ENCODE results near the gene STARD13. TPM values are rescaled to one million over a fixed set of nuclear protein-coding genes. Genes with fewer than 3 reads are reported as not detected.

The STARD13 gene
- total RNA-seq, 1 donor from 2014 or later: 37.6 TPM

DNA sequence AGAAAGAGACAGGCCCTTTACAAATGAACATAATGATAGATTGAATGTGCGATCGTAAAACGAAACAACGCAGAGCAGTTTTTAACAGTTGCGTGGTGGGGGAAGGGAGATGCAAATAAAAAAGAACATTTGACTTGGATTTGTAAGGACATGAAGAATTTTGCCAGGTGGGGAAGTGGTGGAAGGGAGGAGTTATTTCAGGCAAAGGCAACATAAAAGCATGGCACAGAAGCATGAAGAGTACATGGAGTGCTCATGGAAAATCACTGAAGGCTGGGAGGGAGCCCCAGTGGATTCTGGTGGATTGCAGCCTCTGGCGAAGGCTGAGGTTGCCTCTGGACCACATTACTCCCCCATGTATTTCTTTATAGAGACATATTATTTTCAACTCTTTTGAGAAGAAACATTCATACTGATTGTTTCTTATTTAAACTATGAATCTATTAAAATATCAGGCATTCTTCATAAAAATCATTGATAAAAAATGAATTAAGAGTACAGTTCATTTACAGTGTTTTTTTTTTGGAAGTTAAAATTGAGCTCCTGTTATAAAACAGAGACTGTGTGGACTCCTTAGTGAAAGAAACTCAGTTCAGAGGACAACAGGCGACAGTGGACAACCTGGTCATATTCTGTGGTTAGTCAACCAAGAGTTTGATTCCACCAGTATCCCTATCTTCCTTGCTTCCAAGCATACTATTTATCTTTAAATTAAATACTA, 57.5 kb downstream of the STARD13 start:
- TF ChIP-seq, protein P1, sequence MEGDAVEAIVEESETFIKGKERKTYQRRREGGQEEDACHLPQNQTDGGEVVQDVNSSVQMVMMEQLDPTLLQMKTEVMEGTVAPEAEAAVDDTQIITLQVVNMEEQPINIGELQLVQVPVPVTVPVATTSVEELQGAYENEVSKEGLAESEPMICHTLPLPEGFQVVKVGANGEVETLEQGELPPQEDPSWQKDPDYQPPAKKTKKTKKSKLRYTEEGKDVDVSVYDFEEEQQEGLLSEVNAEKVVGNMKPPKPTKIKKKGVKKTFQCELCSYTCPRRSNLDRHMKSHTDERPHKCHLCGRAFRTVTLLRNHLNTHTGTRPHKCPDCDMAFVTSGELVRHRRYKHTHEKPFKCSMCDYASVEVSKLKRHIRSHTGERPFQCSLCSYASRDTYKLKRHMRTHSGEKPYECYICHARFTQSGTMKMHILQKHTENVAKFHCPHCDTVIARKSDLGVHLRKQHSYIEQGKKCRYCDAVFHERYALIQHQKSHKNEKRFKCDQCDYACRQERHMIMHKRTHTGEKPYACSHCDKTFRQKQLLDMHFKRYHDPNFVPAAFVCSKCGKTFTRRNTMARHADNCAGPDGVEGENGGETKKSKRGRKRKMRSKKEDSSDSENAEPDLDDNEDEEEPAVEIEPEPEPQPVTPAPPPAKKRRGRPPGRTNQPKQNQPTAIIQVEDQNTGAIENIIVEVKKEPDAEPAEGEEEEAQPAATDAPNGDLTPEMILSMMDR (IDR thresholded peaks at IDR 0.05): no peak
- H3K4me1 Mint-ChIP-seq (ENCODE audit: low read depth): peaks cover 63% of the 10 kb centered on the region
- H3K27ac Mint-ChIP-seq (ENCODE audit: unreplicated experiment): peak overlapping the region; percentile 89
- no peak overlapping the region for H3K4me3 Mint-ChIP-seq (ENCODE audit: unreplicated experiment)
- no peaks in the 10 kb centered on the region for H3K27me3 Mint-ChIP-seq (ENCODE audit: low read depth)
- H3K9me3 Mint-ChIP-seq (ENCODE audit: low read depth): peaks cover 10% of the 10 kb centered on the region
- DNase-seq (ENCODE audit: low spot score): no peak
- peaks cover 10% of the 10 kb centered on the region for H3K36me3 Mint-ChIP-seq (ENCODE audit: low read depth)

DNA sequence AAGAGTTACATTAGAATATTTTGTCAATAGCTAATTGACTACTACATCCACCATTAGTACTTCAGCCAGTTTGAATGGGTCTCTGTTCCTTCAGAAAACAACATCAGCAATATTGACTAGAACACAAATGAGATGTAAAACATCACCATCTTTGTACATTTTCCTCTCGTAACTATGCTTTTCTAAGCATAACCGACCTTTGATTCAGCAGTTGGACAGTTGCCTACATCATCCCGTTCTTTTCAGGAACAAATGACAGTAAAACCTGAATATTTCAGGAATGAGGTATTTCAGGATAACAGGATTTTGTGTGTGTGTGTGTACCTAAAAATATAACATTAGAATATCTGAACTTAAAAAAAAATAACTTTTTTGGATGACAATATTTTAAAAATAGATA, 60.9 kb downstream of the STARD13 start:
- TF ChIP-seq, protein P1 (IDR thresholded peaks at IDR 0.05): no peak
- DNase-seq (ENCODE audit: low spot score): no peak
- H3K9me3 Mint-ChIP-seq (ENCODE audit: low read depth): peaks cover 5% of the 10 kb centered on the region
- peaks cover 2% of the 10 kb centered on the region for H3K36me3 Mint-ChIP-seq (ENCODE audit: low read depth)
- no peaks in the 10 kb centered on the region for H3K27me3 Mint-ChIP-seq (ENCODE audit: low read depth)
- peak overlapping the region; percentile 70 for H3K27ac Mint-ChIP-seq (ENCODE audit: unreplicated experiment)
- H3K4me1 Mint-ChIP-seq (ENCODE audit: low read depth): peaks cover 52% of the 10 kb centered on the region
- no peak overlapping the region for H3K4me3 Mint-ChIP-seq (ENCODE audit: unreplicated experiment)

DNA sequence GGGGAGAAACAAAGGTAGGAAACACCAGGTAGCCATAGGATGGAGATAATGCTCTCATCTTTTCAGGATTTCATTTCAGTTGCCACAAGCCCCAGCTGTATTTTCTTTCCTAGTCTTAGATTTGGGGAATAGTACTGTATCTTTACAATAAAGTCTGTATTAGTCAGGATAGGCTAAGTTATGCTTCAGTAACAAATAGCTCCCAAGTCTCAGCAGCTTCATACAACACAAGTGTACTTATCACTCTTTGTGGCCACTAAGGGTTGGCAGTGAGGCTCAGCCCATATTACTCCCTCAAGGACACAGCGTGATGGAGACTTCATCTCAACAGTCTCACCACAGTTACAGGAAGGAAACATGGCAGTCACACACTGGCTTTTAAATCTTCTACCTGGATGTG, 61.4 kb downstream of the STARD13 start:
- peaks cover 48% of the 10 kb centered on the region for H3K4me1 Mint-ChIP-seq (ENCODE audit: low read depth)
- peaks cover 3% of the 10 kb centered on the region for H3K36me3 Mint-ChIP-seq (ENCODE audit: low read depth)
- DNase-seq (ENCODE audit: low spot score): no peak
- H3K27ac Mint-ChIP-seq (ENCODE audit: unreplicated experiment): peak overlapping the region; percentile 70
- no peak overlapping the region for H3K4me3 Mint-ChIP-seq (ENCODE audit: unreplicated experiment)
- H3K27me3 Mint-ChIP-seq (ENCODE audit: low read depth): no peaks in the 10 kb centered on the region
- peaks cover 5% of the 10 kb centered on the region for H3K9me3 Mint-ChIP-seq (ENCODE audit: low read depth)
- TF ChIP-seq, protein P1 (IDR thresholded peaks at IDR 0.05): no peak

DNA sequence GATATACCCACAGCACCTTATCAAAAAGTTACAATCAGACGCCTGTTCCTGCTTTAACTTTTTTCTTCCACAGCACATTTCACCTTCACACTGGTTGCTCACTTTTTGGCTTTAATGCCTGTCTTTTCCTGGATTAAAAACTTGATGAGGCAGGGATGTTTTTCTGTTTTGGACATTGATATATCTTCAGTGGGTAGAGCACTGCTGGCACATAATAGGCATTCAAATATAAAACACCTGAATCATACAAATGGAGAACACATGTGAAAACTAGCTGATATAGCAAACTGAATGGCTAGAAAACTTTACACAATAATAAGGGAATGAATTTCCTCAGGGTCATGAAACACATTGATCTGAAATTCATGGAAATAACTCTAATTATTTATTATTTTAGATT, 65.6 kb downstream of the STARD13 start:
- H3K4me1 Mint-ChIP-seq (ENCODE audit: low read depth): peaks cover 50% of the 10 kb centered on the region

DNA sequence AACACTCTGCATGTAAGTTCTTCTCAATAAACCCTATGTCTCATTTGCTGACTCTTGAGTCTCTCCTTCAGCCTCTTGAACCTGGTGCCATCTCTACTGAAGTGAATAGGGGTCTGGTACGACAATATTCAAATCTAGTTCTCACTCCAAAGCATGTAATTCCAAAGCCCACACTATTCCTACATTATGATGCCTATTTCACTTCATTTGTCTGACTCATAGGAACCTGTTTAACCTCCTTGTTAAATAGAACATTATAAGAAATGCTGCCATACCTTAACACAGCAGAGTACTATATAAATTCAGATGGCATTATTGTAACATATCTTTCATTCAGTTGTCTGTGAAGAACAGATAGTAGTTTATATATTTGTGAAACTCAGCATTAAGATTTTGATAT, 67.1 kb downstream of the STARD13 start:
- no peak for DNase-seq (ENCODE audit: low spot score)
- peaks cover 59% of the 10 kb centered on the region for H3K4me1 Mint-ChIP-seq (ENCODE audit: low read depth)
- no peaks in the 10 kb centered on the region for H3K9me3 Mint-ChIP-seq (ENCODE audit: low read depth)
- no peak overlapping the region for H3K4me3 Mint-ChIP-seq (ENCODE audit: unreplicated experiment)
- peaks cover 2% of the 10 kb centered on the region for H3K36me3 Mint-ChIP-seq (ENCODE audit: low read depth)
- H3K27me3 Mint-ChIP-seq (ENCODE audit: low read depth): no peaks in the 10 kb centered on the region
- TF ChIP-seq, protein P1 (IDR thresholded peaks at IDR 0.05): no peak
- peak overlapping the region; percentile 64 for H3K27ac Mint-ChIP-seq (ENCODE audit: unreplicated experiment)

More for the DNA sequence above, 65.6 kb downstream of the STARD13 start:
- Mint-ChIP-seq H3K4me3 (ENCODE audit: unreplicated experiment) (no peak overlapping the region), H3K27me3 (ENCODE audit: low read depth) (no peaks in the 10 kb centered on the region), H3K36me3 (ENCODE audit: low read depth) (peaks cover 4% of the 10 kb centered on the region), H3K9me3 (ENCODE audit: low read depth) (peaks cover 5% of the 10 kb centered on the region), H3K27ac (ENCODE audit: unreplicated experiment) (no peak overlapping the region)
- DNase-seq (ENCODE audit: low spot score): no peak
- TF ChIP-seq, protein P1 (IDR thresholded peaks at IDR 0.05): no peak

Data from chondrocyte (in vitro differentiated cells).